ENCODE measurements around the gene CHST12.
A peak's percentile ranks its signal among the peaks of the same experiment; 100 is the strongest.

The CHST12 gene

DNA sequence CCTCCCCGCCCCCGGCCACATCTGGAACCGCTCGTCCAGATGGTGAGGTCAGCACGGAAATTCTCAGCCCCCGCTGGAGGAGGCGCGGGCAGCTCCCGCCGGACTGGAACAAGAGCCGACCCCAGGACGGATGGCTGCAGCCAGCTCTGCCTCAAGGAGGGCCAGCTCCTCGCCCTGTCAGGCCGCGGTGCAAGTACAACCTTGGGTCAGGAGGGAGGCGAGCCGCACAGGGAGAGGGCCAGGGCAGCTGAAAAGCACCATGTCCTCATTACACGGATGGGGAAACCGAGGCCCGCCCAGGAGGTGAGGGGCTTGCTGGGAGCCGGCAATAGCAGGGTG lies 76.6 kb downstream of the CHST12 start:
- no peaks in the 10 kb centered on the region for H3K36me3 Mint-ChIP-seq (ENCODE audit: low read depth)
- H3K4me3 Mint-ChIP-seq: peak overlapping the region in 1 of 3 experiments; percentile 2
- H3K27ac Mint-ChIP-seq: peak overlapping the region in 1 of 3 experiments; percentile 47
- no peaks in the 10 kb centered on the region for H3K9me3 Mint-ChIP-seq
- peaks cover 2% of the 10 kb centered on the region for H3K27me3 Mint-ChIP-seq (ENCODE audit: low read depth)
- H3K4me1 Mint-ChIP-seq: peaks cover 21% of the 10 kb centered on the region
- TF ChIP-seq, protein P1, sequence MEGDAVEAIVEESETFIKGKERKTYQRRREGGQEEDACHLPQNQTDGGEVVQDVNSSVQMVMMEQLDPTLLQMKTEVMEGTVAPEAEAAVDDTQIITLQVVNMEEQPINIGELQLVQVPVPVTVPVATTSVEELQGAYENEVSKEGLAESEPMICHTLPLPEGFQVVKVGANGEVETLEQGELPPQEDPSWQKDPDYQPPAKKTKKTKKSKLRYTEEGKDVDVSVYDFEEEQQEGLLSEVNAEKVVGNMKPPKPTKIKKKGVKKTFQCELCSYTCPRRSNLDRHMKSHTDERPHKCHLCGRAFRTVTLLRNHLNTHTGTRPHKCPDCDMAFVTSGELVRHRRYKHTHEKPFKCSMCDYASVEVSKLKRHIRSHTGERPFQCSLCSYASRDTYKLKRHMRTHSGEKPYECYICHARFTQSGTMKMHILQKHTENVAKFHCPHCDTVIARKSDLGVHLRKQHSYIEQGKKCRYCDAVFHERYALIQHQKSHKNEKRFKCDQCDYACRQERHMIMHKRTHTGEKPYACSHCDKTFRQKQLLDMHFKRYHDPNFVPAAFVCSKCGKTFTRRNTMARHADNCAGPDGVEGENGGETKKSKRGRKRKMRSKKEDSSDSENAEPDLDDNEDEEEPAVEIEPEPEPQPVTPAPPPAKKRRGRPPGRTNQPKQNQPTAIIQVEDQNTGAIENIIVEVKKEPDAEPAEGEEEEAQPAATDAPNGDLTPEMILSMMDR (IDR thresholded peaks at IDR 0.05; ENCODE audit: unreplicated experiment in 3 of 3): no peak

DNA sequence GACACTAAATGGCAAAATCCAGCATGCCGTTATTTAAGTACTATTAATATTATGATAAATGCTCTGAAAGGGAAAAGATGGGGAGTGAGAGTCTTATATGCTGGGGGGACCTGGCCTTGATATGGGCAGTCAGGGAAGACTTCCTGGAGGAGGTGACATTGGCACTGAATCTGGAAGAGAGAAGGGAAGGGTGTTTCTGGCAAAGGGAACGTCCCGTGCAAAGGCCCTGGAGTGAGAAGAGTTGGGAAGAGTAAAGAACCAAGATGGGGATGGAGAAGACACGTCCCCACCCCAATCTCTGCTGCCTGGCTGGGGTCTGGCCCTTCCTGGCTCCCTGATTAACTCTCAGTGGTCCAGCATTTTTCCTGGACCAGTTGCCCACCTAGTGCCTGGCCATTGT lies 77.8 kb downstream of the CHST12 start:
- H3K4me1 Mint-ChIP-seq: peaks cover 22% of the 10 kb centered on the region
- peaks cover 3% of the 10 kb centered on the region for H3K27me3 Mint-ChIP-seq (ENCODE audit: low read depth)
- TF ChIP-seq, protein P1 (IDR thresholded peaks at IDR 0.05; ENCODE audit: unreplicated experiment in 3 of 3): no peak
- peak overlapping the region in 2 of 3 experiments; percentile 47 to 59 for H3K27ac Mint-ChIP-seq
- no peaks in the 10 kb centered on the region for H3K9me3 Mint-ChIP-seq
- H3K36me3 Mint-ChIP-seq (ENCODE audit: low read depth): no peaks in the 10 kb centered on the region
- H3K4me3 Mint-ChIP-seq: no peak overlapping the region

- H3K27ac Mint-ChIP-seq: no peak overlapping the region
- H3K27me3 Mint-ChIP-seq (ENCODE audit: low read depth): peaks cover 3% of the 10 kb centered on the region
- H3K9me3 Mint-ChIP-seq: no peaks in the 10 kb centered on the region
- TF ChIP-seq, protein P1 (IDR thresholded peaks at IDR 0.05; ENCODE audit: unreplicated experiment in 3 of 3): no peak
- no peak overlapping the region for H3K4me3 Mint-ChIP-seq
- peaks cover 27% of the 10 kb centered on the region for H3K4me1 Mint-ChIP-seq
- H3K36me3 Mint-ChIP-seq (ENCODE audit: low read depth): no peaks in the 10 kb centered on the region
These were observed 79.5 kb downstream of the CHST12 start for GRCh38 chr7:2482725-2483451.

DNA sequence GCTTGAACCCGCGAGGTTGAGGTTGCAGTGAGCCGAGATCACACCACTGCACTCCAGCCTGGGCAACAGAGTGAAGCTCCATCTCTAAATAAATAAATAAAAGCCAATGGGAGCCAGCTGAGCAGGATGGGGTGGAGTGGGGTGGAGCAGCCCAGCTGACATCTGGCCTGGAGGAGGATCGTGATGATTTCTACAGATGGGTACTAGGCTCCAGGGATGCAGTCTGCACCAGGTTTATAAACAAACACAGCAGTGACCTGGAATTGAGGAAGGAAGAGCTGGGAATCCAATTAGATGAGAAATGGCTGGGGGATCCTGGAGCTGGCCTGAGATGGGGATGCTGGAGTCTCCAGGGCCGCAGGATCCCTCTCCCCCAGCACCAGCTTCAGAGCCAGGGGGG lies 80.1 kb downstream of the CHST12 start:
- peaks cover 3% of the 10 kb centered on the region for H3K27me3 Mint-ChIP-seq (ENCODE audit: low read depth)
- TF ChIP-seq, protein P1 (IDR thresholded peaks at IDR 0.05; ENCODE audit: unreplicated experiment in 3 of 3): no peak
- no peaks in the 10 kb centered on the region for H3K36me3 Mint-ChIP-seq (ENCODE audit: low read depth)
- H3K27ac Mint-ChIP-seq: no peak overlapping the region
- H3K4me3 Mint-ChIP-seq: no peak overlapping the region
- no peaks in the 10 kb centered on the region for H3K9me3 Mint-ChIP-seq
- H3K4me1 Mint-ChIP-seq: peaks cover 30% of the 10 kb centered on the region

DNA sequence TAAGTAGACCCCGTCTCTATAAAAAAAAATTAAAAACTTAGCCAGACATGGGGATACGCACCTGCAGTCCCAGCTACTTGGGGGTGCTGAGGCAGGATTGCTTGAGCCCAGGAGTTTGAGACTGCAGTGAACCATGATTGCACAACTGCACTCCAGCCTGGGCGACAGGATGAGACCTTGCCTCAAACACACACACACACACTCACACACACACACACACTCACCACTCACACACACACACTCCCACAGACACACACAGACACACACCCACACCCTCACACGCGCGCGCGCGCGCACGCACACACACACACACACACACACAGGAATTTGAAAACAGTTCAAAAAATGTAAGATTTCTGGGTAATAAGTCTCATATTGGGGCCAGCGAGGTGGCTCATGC lies 81.5 kb downstream of the CHST12 start:
- Mint-ChIP-seq H3K4me3 (no peak overlapping the region), H3K27ac (peak overlapping the region in 2 of 3 experiments; percentile 19 to 46), H3K27me3 (ENCODE audit: low read depth) (peaks cover 3% of the 10 kb centered on the region), H3K9me3 (no peaks in the 10 kb centered on the region), H3K36me3 (ENCODE audit: low read depth) (no peaks in the 10 kb centered on the region), H3K4me1 (peaks cover 38% of the 10 kb centered on the region)
- TF ChIP-seq, protein P1 (IDR thresholded peaks at IDR 0.05; ENCODE audit: unreplicated experiment in 3 of 3): no peak

Measured in nephron (organoid).